Measurements from ENCODE around the gene CETP.
"Not testable (repeated sequence)": the region's sequence is repeated elsewhere in the genome, so short reads cannot be mapped to it uniquely, and the experiment has no call there.

Gene CETP

DNA sequence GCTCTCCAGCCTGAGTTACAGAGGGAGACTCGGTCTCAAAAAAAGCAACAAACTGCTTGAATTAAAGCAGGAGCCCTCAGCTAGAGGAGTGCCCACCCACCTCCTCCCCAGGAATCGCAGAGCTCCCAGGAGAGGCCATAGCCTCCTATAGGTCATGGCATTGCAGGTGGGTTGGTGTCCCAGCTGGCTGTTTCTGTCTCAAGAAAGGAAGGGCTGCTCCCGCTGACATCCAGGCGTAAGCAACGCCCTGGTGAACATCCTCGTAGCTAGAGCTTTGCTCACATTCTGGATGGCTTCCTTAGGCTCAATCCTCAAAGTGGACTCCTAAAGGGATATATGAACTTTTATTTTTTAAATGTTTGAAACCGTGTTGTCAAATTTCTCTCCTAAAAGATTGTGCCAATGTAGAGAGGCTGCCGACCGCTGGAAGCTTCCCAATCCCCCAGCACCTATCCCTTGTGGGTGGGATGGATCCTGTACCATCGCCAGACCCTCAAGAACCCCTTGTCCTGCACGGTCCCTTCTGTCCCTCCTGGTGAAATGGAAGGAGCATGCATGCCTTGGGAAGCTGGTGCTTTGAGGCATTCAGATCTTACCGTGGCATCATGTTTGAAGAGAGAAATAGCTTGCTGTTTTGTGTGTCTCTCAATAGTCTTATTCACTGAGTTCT lies 33.5 kb downstream of the CETP start:
- FAIRE-seq = no peak

DNA sequence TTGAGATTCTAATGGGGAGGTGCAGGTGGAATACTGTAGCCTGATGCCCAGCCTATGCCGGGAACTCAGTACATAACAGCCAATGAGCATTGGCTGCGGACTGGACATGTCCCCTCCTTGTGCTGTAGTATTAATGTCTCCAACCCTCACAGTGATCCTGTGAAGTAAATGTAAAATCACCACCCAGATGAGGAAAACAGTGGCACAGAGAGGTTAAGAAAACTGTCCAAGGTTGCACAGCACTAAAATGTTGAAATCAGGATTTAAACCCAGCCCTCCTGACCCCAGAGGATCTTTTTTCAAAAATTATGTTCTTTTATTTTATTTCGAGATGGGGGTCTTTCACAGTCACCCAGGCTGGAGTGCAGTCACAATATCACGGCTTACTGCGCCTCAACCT lies 35.5 kb downstream of the CETP start:
- FAIRE-seq = no peak
- no peak for DNase-seq (ENCODE audit: low spot score)

More for the DNA sequence above, 33.5 kb downstream of the CETP start:
- no peak for DNase-seq (ENCODE audit: low spot score)

DNA sequence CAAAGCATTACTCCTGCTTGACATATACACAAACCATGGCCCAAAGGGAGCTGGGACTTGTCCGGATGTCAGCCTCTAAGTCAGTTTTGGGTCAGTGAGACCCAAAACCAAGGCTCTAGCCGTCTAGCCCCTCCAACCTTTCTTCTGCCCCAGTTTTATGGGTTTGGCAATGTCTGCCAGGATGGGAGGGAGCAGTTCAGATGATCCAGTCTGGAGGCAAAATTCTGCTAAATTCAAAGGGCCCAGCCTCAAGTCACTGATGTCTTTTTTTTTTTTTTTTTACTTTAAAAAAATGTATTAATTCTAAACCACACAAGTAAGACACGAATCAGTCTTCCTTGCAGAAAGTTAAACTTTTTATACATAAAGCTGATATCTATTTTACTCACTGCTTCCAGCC lies 36.2 kb downstream of the CETP start:
- FAIRE-seq = no peak
- no peak for DNase-seq (ENCODE audit: low spot score)

DNA sequence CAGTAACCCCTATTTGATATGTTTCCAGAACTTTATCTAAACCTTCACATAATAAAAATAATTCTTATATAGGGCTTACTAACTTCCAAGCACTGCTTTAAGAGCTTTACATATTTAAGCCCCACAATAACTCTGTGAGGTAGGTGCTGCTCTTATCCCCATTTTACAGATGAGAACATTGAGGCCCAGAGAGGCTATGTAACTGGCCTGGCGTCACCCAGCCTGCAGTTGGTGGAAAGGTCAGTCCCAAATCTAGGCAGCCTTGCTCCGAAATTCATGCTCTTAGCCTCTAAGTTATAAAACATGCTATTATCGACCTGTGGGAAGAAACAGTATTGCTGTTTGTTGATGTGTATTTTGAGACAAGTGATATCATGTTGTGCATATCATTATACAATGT lies 36.6 kb downstream of the CETP start:
- FAIRE-seq = no peak
- DNase-seq (ENCODE audit: low spot score) = no peak

DNA sequence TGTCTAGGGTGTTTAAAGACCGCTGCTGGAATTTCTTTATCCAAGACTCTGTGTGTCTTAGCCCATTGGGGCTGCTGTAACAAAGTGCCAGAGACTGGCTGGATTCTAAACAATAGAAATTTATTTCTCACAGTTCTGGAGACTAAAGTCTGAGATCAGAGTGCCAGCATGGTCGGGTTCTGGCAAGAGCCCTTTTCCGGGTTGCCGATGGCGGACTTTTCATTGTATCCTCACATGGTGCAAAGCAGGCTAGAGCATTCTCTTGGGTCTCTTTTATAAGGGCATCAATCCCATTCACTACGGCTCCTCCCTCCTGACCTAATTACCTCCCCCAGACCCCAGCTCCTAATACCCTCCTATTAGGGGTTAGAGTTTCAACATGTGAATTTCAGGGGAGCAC lies 37.1 kb downstream of the CETP start:
- DNase-seq (ENCODE audit: low spot score) (no peak), FAIRE-seq (no peak)

DNA sequence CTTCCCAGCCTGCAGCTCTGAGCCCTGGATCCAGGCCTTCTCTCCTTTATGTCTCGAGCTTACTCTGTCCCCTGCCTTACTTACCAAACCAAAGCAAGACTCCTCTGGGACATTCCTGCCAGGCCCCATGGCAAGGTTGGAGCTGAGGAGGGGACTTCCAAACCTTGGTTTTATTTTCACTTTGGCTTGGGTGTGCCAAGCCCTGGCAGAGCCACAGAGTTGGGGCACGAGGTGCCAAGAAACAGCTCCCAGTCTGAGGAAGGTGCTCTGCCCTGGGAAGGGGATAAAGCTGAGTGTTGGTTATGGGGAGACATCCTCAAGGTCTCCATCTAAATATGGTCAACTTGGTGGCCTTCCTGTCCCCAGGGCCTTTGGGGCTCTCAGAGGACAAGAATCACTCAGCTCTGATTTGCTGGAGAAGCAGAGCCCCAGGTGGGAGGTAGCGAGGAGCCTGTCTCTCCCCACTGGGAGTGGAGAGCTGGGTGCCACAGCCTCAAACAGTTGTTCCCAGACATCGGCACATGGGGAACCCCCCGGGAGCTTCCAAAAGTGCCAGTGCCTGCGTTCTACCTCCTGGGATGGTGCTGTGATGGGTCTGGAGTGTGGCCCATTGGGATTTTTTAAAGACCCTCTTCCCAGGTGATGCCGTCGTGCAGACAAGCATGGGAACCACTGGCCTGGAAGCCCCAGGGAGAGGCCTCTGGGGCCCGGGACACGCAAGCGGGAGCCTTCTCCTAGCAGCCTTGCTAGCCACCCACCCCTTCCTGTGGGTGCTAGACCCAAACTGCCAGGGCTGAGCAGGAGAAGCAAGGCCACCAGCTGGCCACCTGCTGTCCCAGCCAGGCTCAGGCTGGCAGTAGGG lies 37.9 kb downstream of the CETP start:
- DNase-seq (ENCODE audit: low spot score) (no peak), FAIRE-seq (no peak)

DNA sequence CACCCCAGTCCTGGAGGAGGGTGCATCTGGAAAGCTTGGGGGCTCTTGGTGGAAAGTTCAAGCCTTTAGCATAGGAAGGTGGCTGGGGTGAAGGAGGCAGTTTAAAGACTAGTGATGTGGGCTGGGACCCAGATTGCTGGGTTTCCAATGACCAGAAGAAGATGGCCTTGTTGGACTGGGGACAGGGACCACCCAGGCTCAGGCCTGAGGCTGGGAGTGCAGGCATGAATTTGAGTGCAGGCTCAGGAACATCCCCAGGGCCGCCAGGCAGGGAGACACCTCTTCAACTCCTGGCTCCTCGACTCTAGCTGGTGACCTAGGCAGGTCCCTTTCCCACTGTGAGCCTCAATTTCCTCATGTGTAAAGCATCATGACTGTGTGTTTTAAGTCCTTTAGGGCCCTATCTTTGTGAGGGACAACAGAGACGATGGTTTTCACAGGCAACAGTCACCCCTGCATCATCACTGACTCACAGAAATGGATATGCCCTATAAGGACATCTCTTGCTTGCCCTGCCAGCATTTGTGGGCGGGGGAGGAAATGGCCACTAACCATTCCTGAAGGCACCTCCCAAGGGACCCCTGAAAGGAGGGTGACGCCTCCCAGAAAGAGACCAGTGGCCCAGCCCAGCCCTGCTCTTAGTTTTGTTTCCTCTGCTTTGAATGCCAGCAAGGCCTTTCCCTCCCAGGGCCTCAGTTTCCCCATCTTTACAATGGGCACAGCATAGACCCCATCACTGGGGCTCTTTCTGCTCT lies 38.7 kb downstream of the CETP start:
- DNase-seq (ENCODE audit: low spot score) (peak; percentile 50), FAIRE-seq (no peak)

DNA sequence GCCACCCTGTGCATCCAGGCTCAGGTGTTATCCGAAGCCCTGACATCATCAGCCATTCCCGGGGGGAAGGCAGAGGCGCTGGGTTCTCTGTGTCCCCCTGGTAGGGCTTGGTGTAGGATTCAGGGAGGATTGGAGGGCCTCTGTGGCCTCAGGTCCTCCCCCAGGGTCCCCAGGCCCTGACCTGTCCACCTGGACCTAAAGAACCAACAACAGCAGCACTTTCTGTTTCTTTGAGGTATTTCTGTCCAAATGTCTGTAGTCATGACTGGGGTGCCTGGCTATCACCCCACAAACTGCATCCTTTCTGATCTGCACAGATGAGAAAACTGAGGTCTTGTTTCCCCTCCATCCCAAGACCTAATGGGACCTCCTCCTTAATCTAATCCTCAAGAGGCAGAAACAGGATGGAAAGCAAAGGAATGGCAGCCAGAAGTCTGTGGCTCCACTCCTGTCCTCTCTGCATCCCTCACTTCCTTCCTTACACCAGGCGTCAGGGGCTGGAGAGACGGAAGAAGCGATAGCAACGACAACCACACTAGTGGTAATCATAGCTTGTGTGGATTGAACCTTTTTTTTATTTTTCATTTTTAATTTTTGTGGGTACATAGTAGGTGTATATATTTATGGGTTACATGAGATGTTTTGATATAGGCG lies 39.4 kb downstream of the CETP start:
- no peak for FAIRE-seq
- no peak for DNase-seq (ENCODE audit: low spot score)

DNA sequence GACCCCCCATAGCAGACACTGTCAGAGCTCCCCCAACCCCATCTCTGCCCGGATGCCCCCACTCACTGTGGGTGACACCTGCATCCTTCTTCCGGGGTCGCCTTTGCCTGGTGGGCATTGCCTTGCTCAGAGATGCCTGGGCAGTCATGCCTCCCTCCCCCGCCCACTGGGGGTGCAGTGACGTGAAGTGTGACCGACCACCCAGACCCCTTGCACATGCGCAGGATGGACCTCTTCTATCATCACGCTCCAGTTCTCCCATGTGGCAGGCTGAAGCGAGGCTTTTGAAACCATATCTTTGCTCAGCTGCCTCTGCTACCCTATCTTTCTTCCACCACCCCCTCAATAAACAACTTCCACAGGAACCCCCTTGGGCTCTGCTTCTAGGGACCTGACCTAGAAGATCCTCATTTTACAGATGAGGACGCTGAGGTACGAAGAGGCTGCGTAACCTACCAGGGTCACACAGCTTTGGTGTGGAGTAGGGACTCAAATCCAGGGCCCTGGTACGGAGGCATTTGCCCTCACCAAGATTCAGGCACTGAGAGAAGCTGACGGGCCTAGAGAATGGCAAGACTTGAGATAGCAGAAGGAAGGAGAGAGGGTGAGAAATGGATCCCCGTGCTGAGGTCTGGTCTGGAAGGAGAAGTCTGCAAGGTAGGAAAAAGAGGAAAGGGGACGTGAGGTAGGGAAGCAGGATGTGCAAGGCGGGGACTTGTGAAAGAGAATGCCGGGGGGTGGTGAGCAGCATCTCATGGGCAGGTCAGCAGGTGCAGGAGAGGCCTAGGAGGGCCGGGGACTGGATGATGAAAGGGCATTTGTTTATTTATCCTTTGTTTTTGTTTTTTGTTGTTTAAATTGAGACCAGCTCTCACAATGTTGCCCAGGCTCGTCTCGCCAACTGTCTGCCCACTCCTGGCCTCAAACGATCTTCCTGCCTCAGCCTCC lies 42.0 kb downstream of the CETP start:
- DNase-seq (ENCODE audit: low spot score) (no peak), FAIRE-seq (no peak)

DNA sequence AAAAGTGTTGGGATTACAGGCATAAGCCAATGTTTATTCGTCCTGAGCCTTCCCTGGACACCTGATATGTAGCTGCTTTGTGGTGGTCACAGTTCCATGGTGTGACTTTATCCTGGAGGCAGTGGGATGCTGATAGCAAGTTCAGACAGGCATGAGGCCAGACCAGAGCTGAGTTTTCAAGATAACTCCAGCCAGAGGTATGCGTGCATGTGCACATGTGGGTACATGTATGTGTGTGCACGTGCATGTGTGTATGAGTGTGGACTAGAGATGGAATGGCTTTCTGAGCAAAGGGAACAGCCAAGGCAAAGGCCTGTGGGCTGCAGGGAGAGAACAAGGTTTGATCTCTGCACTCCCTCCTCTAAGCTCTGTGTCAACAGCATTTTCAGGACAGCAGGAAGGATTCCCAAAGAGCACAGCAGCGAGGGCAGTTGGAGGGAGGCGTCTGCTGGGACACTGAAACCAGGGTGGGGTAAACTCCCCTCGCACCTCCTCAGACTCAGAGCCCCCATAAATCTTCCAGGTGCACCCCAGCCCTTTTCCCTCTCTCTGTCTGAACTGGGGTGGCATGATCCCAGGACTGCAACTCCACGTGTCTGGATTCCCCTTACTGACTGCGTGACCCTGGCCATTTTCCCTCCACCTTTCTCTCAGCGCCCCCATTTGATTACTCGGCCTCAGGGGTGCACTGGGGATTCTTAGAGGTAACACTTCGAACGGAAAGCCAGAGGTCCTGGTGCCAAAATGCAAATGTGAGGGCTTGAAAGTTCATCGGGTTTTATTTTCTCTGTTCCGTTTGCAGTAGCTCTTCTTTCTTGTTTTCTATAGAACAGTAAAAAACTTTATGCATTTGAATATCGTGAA lies 42.9 kb downstream of the CETP start:
- no peak for FAIRE-seq
- DNase-seq (ENCODE audit: low spot score) = no peak

DNA sequence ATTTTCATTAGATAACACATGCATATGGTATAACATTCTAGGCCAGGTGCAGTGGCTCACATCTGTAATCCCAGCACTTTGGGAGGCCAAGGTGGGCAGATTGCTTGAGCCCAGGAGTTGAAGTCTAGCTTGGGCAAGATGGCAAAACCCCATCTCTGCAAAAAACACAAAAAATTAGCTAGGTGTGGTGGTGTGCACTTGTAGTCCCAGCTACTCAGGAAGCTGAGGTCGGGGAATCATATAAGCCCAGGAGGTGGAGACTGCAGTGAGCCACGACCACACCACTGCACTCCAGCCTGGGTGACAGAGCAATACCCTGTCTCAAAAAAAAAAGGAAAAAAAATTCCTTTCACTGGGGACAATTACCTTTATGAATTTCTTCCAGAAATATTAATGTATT lies 43.8 kb downstream of the CETP start:
- not testable (repeated sequence) for DNase-seq (ENCODE audit: low spot score); FAIRE-seq

DNA sequence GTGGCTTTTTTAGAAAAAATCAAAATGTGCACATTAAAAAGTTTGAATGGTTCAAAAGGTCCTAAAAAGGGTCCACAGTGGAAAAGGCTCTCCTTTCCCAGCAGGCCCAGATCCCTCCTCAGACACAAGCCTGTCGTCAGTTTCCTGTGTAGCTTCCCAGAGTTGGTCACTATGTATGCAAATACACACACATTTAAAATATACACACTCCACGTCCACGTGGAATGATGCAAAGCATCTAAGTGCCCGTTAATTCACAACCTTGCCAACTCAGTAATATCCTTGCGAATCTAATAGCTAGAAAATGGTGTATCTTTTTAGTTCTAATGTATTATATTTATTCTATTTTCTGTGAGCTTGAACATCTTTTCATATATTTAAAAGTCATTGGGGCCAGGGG lies 45.3 kb downstream of the CETP start:
- no peak for FAIRE-seq
- DNase-seq (ENCODE audit: low spot score) = no peak

DNA sequence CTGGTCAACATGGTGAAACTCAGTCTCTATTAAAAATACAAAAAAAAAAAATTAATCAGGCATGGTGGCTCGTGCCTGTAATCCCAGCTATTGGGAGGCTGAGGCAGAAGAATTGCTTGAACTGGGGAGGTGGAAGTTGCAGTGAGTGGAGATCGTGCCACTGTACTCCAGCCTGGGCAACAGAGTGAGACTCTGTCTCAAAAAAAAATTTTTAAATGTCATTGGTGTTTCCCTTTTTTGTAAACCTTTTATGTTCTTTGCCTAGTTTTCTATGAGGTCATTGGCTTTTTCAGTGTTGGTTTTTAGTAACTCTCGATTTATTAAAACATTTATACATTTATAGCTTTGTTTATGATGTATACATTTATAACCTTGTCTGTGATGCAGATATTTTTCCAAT lies 45.8 kb downstream of the CETP start:
- FAIRE-seq = no peak
- DNase-seq (ENCODE audit: low spot score) = no peak

DNA sequence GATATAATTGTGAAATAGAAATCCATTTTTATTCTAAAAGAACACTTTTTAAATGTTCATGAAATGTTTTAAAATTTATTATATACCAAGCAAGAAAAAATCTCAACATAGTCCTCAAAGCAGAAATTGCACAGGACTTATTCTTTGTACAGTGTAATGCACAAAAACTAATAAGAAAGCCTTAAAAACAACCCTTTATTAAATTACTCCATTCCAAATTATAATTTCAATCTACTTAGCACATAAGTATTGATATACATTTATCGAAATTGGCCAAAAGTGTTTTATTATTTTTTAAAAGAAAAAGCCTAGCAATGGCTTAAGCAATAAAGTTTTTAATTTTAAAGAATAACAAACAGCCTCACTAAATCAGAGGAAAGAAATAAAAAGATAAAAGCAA lies 46.7 kb downstream of the CETP start:
- no peak for FAIRE-seq

DNA sequence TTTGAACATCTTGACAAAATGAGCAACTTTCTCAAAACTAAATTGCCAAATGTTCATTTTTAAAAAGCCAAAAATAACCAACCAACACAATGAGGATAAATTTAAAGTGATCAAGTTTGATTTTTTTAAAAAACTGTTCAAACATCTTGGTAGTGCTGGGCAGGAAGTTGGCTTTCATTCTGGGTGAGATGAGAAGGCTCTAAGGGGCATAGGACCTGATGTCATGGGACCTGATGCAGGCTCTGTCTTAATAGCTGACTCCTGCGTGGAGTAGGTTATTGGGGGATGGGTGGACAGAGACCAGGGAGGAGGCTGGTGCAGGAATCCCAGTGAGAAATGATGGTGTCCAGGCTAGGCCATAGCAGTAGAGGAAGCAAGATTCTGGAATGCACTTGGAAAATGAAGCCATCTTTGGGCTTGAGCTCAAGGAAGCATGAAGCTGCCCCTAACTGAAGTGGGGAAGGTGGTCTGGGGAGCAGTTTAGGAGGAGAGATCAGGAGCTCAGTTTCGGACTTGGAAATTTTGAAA lies 48.0 kb downstream of the CETP start:
- FAIRE-seq = no peak

More for the DNA sequence above, 46.7 kb downstream of the CETP start:
- DNase-seq (ENCODE audit: low spot score) = no peak

DNA sequence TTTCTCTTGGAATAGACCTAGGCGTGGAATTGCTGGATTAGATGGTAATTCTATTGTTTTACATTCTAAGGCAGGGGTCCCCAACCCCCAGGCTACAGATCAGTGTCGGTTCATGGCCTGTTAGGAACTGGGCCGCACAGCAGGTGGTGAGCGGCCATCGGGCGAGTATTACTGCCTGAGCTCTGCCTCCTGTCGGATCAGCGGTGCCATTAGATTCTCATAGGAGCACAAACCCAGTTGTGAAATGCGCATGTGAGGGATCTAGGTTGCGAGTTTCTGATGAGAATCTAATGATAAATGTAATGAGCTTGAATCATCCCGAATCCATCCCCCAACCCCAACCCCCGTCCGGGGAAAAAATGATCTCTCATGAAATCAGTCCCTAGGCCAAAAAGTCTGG lies 50.6 kb downstream of the CETP start:
- DNase-seq (ENCODE audit: low spot score) = no peak
- no peak for FAIRE-seq

More for the DNA sequence above, 48.0 kb downstream of the CETP start:
- no peak for DNase-seq (ENCODE audit: low spot score)

DNA sequence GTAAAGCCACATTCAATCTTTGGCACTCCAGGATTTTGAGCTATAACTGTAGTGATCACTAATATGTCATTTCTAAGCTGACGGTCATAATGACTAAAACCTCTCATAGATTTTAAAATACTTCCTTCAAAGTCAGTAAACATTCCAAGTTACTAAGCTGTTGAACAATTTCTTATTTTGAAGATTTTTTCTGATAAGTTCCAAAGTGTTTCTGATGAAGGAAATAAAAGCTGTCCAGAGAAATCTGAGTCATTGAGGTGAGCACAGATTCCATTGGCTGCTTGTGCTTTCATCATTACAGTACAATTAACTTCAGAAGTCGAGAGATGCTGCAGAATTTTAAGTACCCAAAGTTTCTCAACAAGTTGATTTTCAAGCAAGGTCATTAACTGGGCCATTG lies 51.5 kb downstream of the CETP start:
- DNase-seq (ENCODE audit: low spot score) (no peak), FAIRE-seq (no peak)

DNA sequence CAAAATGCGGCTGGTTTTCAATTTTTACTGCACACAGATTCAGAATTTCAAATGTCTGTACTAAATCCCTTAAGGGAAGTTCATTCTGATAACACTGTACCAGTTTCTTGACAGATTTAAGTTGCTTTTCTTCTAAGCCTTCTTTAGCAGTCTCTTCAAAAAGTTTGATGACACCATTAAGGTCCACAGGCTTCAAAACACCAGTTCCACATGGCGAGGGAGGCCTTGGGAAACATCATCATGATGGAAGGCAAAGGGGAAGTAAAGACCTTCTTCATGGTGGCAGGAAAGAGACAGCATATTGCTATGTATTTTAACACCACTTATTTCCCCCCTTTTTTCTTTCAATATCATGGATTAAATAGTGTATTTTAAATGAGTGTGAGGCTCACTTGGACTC lies 52.2 kb downstream of the CETP start:
- DNase-seq (ENCODE audit: low spot score) (no peak), FAIRE-seq (no peak)

DNA sequence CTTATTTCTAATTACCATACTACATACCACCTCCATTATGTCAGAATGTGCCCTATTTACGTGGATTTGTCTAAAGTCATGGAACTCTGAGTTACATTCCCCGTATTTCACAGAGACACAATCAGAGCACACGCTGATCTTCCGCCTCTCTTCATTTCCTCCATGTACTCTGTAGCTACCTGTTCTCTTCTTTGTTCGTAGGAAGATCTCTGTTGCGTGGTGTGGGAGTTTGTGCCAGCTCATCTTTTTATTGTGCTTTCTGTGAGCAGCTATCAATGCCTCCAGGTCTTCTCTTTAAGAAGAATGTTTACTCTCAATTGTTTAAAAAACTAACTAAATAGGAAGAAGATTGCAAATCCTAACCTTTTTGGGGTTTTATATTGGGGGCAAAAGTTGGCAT lies 54.6 kb downstream of the CETP start:
- FAIRE-seq (no peak), DNase-seq (ENCODE audit: low spot score) (no peak)
